Bladder microvascular endothelial cell (primary cell): ENCODE results near the gene PPP1R36. TPM values are rescaled to one million over a fixed set of nuclear protein-coding genes. Genes with fewer than 3 reads are reported as not detected.

Experiments
- total RNA-seq: library from RNA; depleted of rRNA; stranded (reverse); fragments of >200 nt; gene quantifications from 2 replicates; pipeline ENCODE4 v1.2.3, GENCODE V29; 2014

Gene PPP1R36
- total RNA-seq: 0.57 and 0.81 TPM in 2 replicates

GRCh38 chr14:64549791-64550620 lies at the start of gene PPP1R36:
TSS of gene PPP1R36 (plus strand) at chr14:64549961. CDS start at chr14:64549998, 37 bp downstream.

GRCh38 chr14:64503434-64504309 lies 46.1 kb upstream of the PPP1R36 start, which contains the start of gene ZBTB25:
TSS of gene ZBTB25 (minus strand) at chr14:64503838. CDS start at chr14:64490533, 13,305 bp downstream.

GRCh38 chr14:64504310-64504896 lies 45.4 kb upstream of the PPP1R36 start, which contains the start of gene ZBTB1:
TSS of gene ZBTB1 (plus strand) at chr14:64504770. CDS start at chr14:64521505, 16,735 bp downstream.

GRCh38 chr14:64540208-64541202 lies 9.3 kb upstream of the PPP1R36 start, which contains the start of gene HSPA2:
TSS of gene HSPA2 (plus strand) at chr14:64540741. CDS start at chr14:64540850, 109 bp downstream.

Other genes with a start within 250 kb of the PPP1R36 start
- 45.8 and 70.4 TPM in 2 replicates for gene MTHFD1, start 161.6 kb upstream of the PPP1R36 start, total RNA-seq
- gene AKAP5, start 84.5 kb upstream of the PPP1R36 start, total RNA-seq: 0.32 and 0.82 TPM in 2 replicates
- 2.1 and 4.7 TPM in 2 replicates for gene ZBTB25, start 46.1 kb upstream of the PPP1R36 start, total RNA-seq
- 27.8 and 60.9 TPM in 2 replicates for gene ZBTB1, start 45.2 kb upstream of the PPP1R36 start, total RNA-seq
- gene HSPA2, start 9.2 kb upstream of the PPP1R36 start, total RNA-seq: 6.3 and 8.7 TPM in 2 replicates
- 0.16 and 5.0 TPM in 2 replicates for gene PLEKHG3, start 154.5 kb downstream of the PPP1R36 start, total RNA-seq